Chondrocyte (in vitro differentiated cells): ENCODE measurements around the gene DBH. TPM values are rescaled to one million over a fixed set of nuclear protein-coding genes. Genes with fewer than 3 reads are reported as not detected.

ENCODE experiments used
- DNase-seq: peaks from one replicate; pipeline ENCODE4 v3.0.0; 2021; ENCODE audit warnings: mixed read lengths, low spot score
- H3K27ac Mint-ChIP-seq: one replicate; pipeline ENCODE4 v1.8.0; 2021; ENCODE audit warnings: mild to moderate bottlenecking, moderate library complexity, mixed read lengths; ENCODE audit not compliant: unreplicated experiment
- H3K27me3 Mint-ChIP-seq: 2 replicates; pipeline ENCODE4 v1.8.0; 2021; ENCODE audit warnings: low read depth, mixed read lengths
- H3K36me3 Mint-ChIP-seq: 2 replicates; pipeline ENCODE4 v1.8.0; 2021; ENCODE audit warnings: low read depth, mixed read lengths
- H3K4me1 Mint-ChIP-seq: 2 replicates; pipeline ENCODE4 v1.8.0; 2021; ENCODE audit warnings: low read depth, mild to moderate bottlenecking, mixed read lengths
- H3K4me3 Mint-ChIP-seq: one replicate; pipeline ENCODE4 v1.8.0; 2021; ENCODE audit warnings: mild to moderate bottlenecking, moderate library complexity, mixed read lengths; ENCODE audit not compliant: unreplicated experiment
- H3K9me3 Mint-ChIP-seq: 2 replicates; pipeline ENCODE4 v1.8.0; 2021; ENCODE audit warnings: low read depth, mixed read lengths
- CTCF ChIP-seq: fragments of 200-600 bp; sonication (generic); IDR thresholded peaks from 2 replicates; pipeline ENCODE4 v1.5.0; 2021; ENCODE audit warnings: antibody characterized with exemption, mild to moderate bottlenecking, moderate library complexity
- total RNA-seq: library from RNA; stranded (reverse); gene quantifications from 3 replicates; pipeline ENCODE4 v1.2.1, GENCODE V29; 2021

Gene DBH
- total RNA-seq, 1 donor from 2014 or later = not detected

GRCh38 chr9:133677126-133678010 is 41.2 kb downstream of the DBH start:
- no peak overlapping the region for H3K4me3 Mint-ChIP-seq
- TF ChIP-seq CTCF = no peak
- peak; percentile 48 for DNase-seq
- no peaks in the 10 kb centered on the region for H3K36me3 Mint-ChIP-seq
- H3K4me1 Mint-ChIP-seq = peaks cover 11% of the 10 kb centered on the region
- H3K9me3 Mint-ChIP-seq = no peaks in the 10 kb centered on the region
- no peak overlapping the region for H3K27ac Mint-ChIP-seq
- H3K27me3 Mint-ChIP-seq = peaks cover 9% of the 10 kb centered on the region

GRCh38 chr9:133679056-133679455 is 42.9 kb downstream of the DBH start:
- Mint-ChIP-seq H3K36me3 (no peaks in the 10 kb centered on the region), H3K4me3 (no peak overlapping the region), H3K27ac (no peak overlapping the region), H3K9me3 (no peaks in the 10 kb centered on the region), H3K4me1 (peaks cover 14% of the 10 kb centered on the region), H3K27me3 (peaks cover 9% of the 10 kb centered on the region)
- DNase-seq = peak; percentile 72
- no peak for TF ChIP-seq CTCF

- no peak overlapping the region for H3K27ac Mint-ChIP-seq
- H3K9me3 Mint-ChIP-seq = no peaks in the 10 kb centered on the region
- H3K4me3 Mint-ChIP-seq = no peak overlapping the region
- peak; percentile 72 for DNase-seq
- H3K27me3 Mint-ChIP-seq = peaks cover 9% of the 10 kb centered on the region
- peaks cover 14% of the 10 kb centered on the region for H3K4me1 Mint-ChIP-seq
- no peaks in the 10 kb centered on the region for H3K36me3 Mint-ChIP-seq
- no peak for TF ChIP-seq CTCF
Measured at GRCh38 chr9:133679466-133680061, 43.4 kb downstream of the DBH start.

- no peaks in the 10 kb centered on the region for H3K9me3 Mint-ChIP-seq
- H3K27me3 Mint-ChIP-seq = peaks cover 7% of the 10 kb centered on the region
- peaks cover 14% of the 10 kb centered on the region for H3K4me1 Mint-ChIP-seq
- peak; percentile 87 for DNase-seq
- no peak overlapping the region for H3K4me3 Mint-ChIP-seq
- H3K36me3 Mint-ChIP-seq = no peaks in the 10 kb centered on the region
- no peak overlapping the region for H3K27ac Mint-ChIP-seq
- TF ChIP-seq CTCF = no peak
Measured at GRCh38 chr9:133680250-133680975, 44.2 kb downstream of the DBH start.
